ENCODE measurements around the gene AARS2.

The AARS2 gene

GRCh38 chr6:44342489-44342888 is 29.3 kb upstream of the AARS2 start, which contains the start of gene SPATS1:
Gene SPATS1, plus strand, starts transcription at chr6:44342650. Its CDS starts 446 bp downstream, at chr6:44343096.
- H3K36me3 ChIP-seq (ENCODE audit: control insufficient read depth, insufficient read depth, low read length) = no peaks in the 10 kb centered on the region
- H3K4me3 ChIP-seq (ENCODE audit: low read length) = no peak within 1 kb of the TSS; the same call in 1 of the 2 replicates
- H3K4me1 ChIP-seq (ENCODE audit: control insufficient read depth, insufficient read depth, low read length) = 0 out of 2 replicates have a peak, but pooled peaks cover 2% of the 10 kb centered on the region
- no peak for DNase-seq (ENCODE audit: low read depth, low spot score)
- no peaks in the 10 kb centered on the region; the same call in 1 of the 2 replicates for H3K27me3 ChIP-seq (ENCODE audit: control insufficient read depth, insufficient read depth, low read length)
- no peaks in the 10 kb centered on the region for H3K9me3 ChIP-seq (ENCODE audit: control insufficient read depth, insufficient read depth, low read length)
- no CpG with 5 or more reads among the region's 31 CpGs for WGBS (ENCODE audit: insufficient coverage, insufficient read length)
- H3K27ac ChIP-seq (ENCODE audit: low read length) = no peak within 1 kb of the TSS

GRCh38 chr6:44342052-44342451 is 28.9 kb upstream of the AARS2 start:
- no CpG with 5 or more reads among the region's 6 CpGs for WGBS (ENCODE audit: insufficient coverage, insufficient read length)
- Histone ChIP-seq H3K9me3 (ENCODE audit: control insufficient read depth, insufficient read depth, low read length) (no peaks in the 10 kb centered on the region), H3K4me3 (ENCODE audit: low read length) (no peak overlapping the region), H3K27ac (ENCODE audit: low read length) (no peak overlapping the region), H3K4me1 (ENCODE audit: control insufficient read depth, insufficient read depth, low read length) (0 out of 2 replicates have a peak, but pooled peaks cover 2% of the 10 kb centered on the region), H3K36me3 (ENCODE audit: control insufficient read depth, insufficient read depth, low read length) (no peaks in the 10 kb centered on the region), H3K27me3 (ENCODE audit: control insufficient read depth, insufficient read depth, low read length) (no peaks in the 10 kb centered on the region; the same call in 1 of the 2 replicates)
- DNase-seq (ENCODE audit: low read depth, low spot score) = no peak

- no peak overlapping the region for H3K27ac ChIP-seq (ENCODE audit: low read length)
- no peaks in the 10 kb centered on the region; the same call in 1 of the 2 replicates for H3K27me3 ChIP-seq (ENCODE audit: control insufficient read depth, insufficient read depth, low read length)
- H3K36me3 ChIP-seq (ENCODE audit: control insufficient read depth, insufficient read depth, low read length) = no peaks in the 10 kb centered on the region
- DNase-seq (ENCODE audit: low read depth, low spot score) = no peak
- no peak overlapping the region for H3K4me3 ChIP-seq (ENCODE audit: low read length)
- H3K4me1 ChIP-seq (ENCODE audit: control insufficient read depth, insufficient read depth, low read length) = 0 out of 2 replicates have a peak, but pooled peaks cover 2% of the 10 kb centered on the region
- H3K9me3 ChIP-seq (ENCODE audit: control insufficient read depth, insufficient read depth, low read length) = no peaks in the 10 kb centered on the region
- no CpG with 5 or more reads among the region's 8 CpGs for WGBS (ENCODE audit: insufficient coverage, insufficient read length)
Observed at GRCh38 chr6:44341095-44341890, 28.1 kb upstream of the AARS2 start.

- no peak overlapping the region for H3K27ac ChIP-seq (ENCODE audit: low read length)
- no peaks in the 10 kb centered on the region for H3K36me3 ChIP-seq (ENCODE audit: control insufficient read depth, insufficient read depth, low read length)
- no peak overlapping the region for H3K4me3 ChIP-seq (ENCODE audit: low read length)
- no peaks in the 10 kb centered on the region; the same call in 1 of the 2 replicates for H3K27me3 ChIP-seq (ENCODE audit: control insufficient read depth, insufficient read depth, low read length)
- H3K9me3 ChIP-seq (ENCODE audit: control insufficient read depth, insufficient read depth, low read length) = no peaks in the 10 kb centered on the region
- WGBS (ENCODE audit: insufficient coverage, insufficient read length) = no CpG with 5 or more reads among the region's 7 CpGs
- no peak for DNase-seq (ENCODE audit: low read depth, low spot score)
- 0 out of 2 replicates have a peak, but pooled peaks cover 2% of the 10 kb centered on the region for H3K4me1 ChIP-seq (ENCODE audit: control insufficient read depth, insufficient read depth, low read length)
Observed at GRCh38 chr6:44339763-44340625, 26.8 kb upstream of the AARS2 start.

GRCh38 chr6:44339301-44339700 is 26.2 kb upstream of the AARS2 start:
- DNase-seq (ENCODE audit: low read depth, low spot score) = no peak
- 0 out of 2 replicates have a peak, but pooled peaks cover 2% of the 10 kb centered on the region for H3K4me1 ChIP-seq (ENCODE audit: control insufficient read depth, insufficient read depth, low read length)
- no CpG with 5 or more reads among the region's 5 CpGs for WGBS (ENCODE audit: insufficient coverage, insufficient read length)
- no peak overlapping the region for H3K4me3 ChIP-seq (ENCODE audit: low read length)
- no peaks in the 10 kb centered on the region; the same call in 1 of the 2 replicates for H3K27me3 ChIP-seq (ENCODE audit: control insufficient read depth, insufficient read depth, low read length)
- H3K36me3 ChIP-seq (ENCODE audit: control insufficient read depth, insufficient read depth, low read length) = no peaks in the 10 kb centered on the region
- H3K27ac ChIP-seq (ENCODE audit: low read length) = no peak overlapping the region
- H3K9me3 ChIP-seq (ENCODE audit: control insufficient read depth, insufficient read depth, low read length) = no peaks in the 10 kb centered on the region

- H3K27ac ChIP-seq (ENCODE audit: low read length) = no peak overlapping the region
- 0 out of 2 replicates have a peak, but pooled peaks cover 2% of the 10 kb centered on the region for H3K4me1 ChIP-seq (ENCODE audit: control insufficient read depth, insufficient read depth, low read length)
- no CpG with 5 or more reads among the region's 11 CpGs for WGBS (ENCODE audit: insufficient coverage, insufficient read length)
- no peaks in the 10 kb centered on the region for H3K36me3 ChIP-seq (ENCODE audit: control insufficient read depth, insufficient read depth, low read length)
- H3K9me3 ChIP-seq (ENCODE audit: control insufficient read depth, insufficient read depth, low read length) = no peaks in the 10 kb centered on the region
- no peaks in the 10 kb centered on the region; the same call in 1 of the 2 replicates for H3K27me3 ChIP-seq (ENCODE audit: control insufficient read depth, insufficient read depth, low read length)
- no peak overlapping the region for H3K4me3 ChIP-seq (ENCODE audit: low read length)
- peak; percentile 60 for DNase-seq (ENCODE audit: low read depth, low spot score)
Observed at GRCh38 chr6:44338228-44339122, 25.3 kb upstream of the AARS2 start.

- Histone ChIP-seq H3K27ac (ENCODE audit: low read length) (no peak overlapping the region), H3K27me3 (ENCODE audit: control insufficient read depth, insufficient read depth, low read length) (no peaks in the 10 kb centered on the region), H3K4me1 (ENCODE audit: control insufficient read depth, insufficient read depth, low read length) (no peaks in the 10 kb centered on the region), H3K4me3 (ENCODE audit: low read length) (no peak overlapping the region), H3K9me3 (ENCODE audit: control insufficient read depth, insufficient read depth, low read length) (no peaks in the 10 kb centered on the region), H3K36me3 (ENCODE audit: control insufficient read depth, insufficient read depth, low read length) (no peaks in the 10 kb centered on the region)
- no peak for DNase-seq (ENCODE audit: low read depth, low spot score)
- WGBS (ENCODE audit: insufficient coverage, insufficient read length) = no CpG with 5 or more reads among the region's 1 CpG
Observed at GRCh38 chr6:44335631-44336030, 22.5 kb upstream of the AARS2 start.

GRCh38 chr6:44333942-44334341 is 20.8 kb upstream of the AARS2 start:
- DNase-seq (ENCODE audit: low read depth, low spot score) = no peak
- Histone ChIP-seq H3K4me1 (ENCODE audit: control insufficient read depth, insufficient read depth, low read length) (peaks cover 2% of the 10 kb centered on the region; the same call in 1 of the 2 replicates), H3K27ac (ENCODE audit: low read length) (no peak overlapping the region), H3K4me3 (ENCODE audit: low read length) (no peak overlapping the region), H3K9me3 (ENCODE audit: control insufficient read depth, insufficient read depth, low read length) (no peaks in the 10 kb centered on the region), H3K27me3 (ENCODE audit: control insufficient read depth, insufficient read depth, low read length) (no peaks in the 10 kb centered on the region), H3K36me3 (ENCODE audit: control insufficient read depth, insufficient read depth, low read length) (no peaks in the 10 kb centered on the region)
- no CpG with 5 or more reads among the region's 5 CpGs for WGBS (ENCODE audit: insufficient coverage, insufficient read length)

GRCh38 chr6:44333273-44333919 is 20.2 kb upstream of the AARS2 start:
- WGBS (ENCODE audit: insufficient coverage, insufficient read length) = no CpG with 5 or more reads among the region's 11 CpGs
- Histone ChIP-seq H3K9me3 (ENCODE audit: control insufficient read depth, insufficient read depth, low read length) (no peaks in the 10 kb centered on the region), H3K36me3 (ENCODE audit: control insufficient read depth, insufficient read depth, low read length) (no peaks in the 10 kb centered on the region), H3K27ac (ENCODE audit: low read length) (no peak overlapping the region), H3K4me1 (ENCODE audit: control insufficient read depth, insufficient read depth, low read length) (peaks cover 2% of the 10 kb centered on the region; the same call in 1 of the 2 replicates), H3K4me3 (ENCODE audit: low read length) (no peak overlapping the region), H3K27me3 (ENCODE audit: control insufficient read depth, insufficient read depth, low read length) (no peaks in the 10 kb centered on the region)
- no peak for DNase-seq (ENCODE audit: low read depth, low spot score)

All from iPS DF 6.9 (cell line).